Measurements from ENCODE around the gene TMPRSS9. TPM values are rescaled to one million over a fixed set of nuclear protein-coding genes. Genes with fewer than 3 reads are reported as not detected.
A peak's percentile ranks its signal among the peaks of the same experiment; 100 is the strongest.

TMPRSS9 gene
- total and polyA plus RNA-seq, 2 experiments from 2014 or later: 0.28 TPM; not detected in 1

DNA sequence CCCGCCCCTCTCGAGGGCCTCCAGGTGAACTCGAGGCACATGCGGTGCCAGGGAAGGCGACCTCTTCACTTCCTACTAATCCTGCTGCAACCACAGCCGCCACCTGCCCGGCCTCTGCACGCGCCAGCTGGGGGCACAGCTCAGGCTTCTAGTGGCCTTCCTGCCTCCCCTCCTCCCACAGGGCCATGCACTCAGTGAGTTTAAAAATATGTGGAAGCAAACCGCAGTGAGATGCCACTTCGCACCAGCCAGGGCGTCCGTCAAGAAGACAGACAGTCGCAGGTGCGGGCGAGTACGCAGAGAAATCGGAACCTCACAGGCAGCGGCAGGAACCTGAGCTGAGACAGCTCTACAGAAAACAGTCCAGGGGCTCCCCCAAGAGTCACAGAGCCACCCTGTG, 86.3 kb downstream of the TMPRSS9 start:
- H3K79me2 ChIP-seq (ENCODE audit: insufficient read depth): peaks cover 91% of the 10 kb centered on the region
- no peaks in the 10 kb centered on the region for H3K9me3 ChIP-seq (ENCODE audit: low read depth)
- no peaks in the 10 kb centered on the region for H3K27me3 ChIP-seq (replicated peaks; ENCODE audit: insufficient read depth)
- 88 to 98% methylated on average over 14 to 19 of the region's 19 CpGs for WGBS, 2 experiments (ENCODE audit: low coverage in 1 of 2, low lambda C conversion rate in 2 of 2, missing lambda C conversion rate in 2 of 2)
- H3K9ac ChIP-seq: no peak overlapping the region
- H3K27ac ChIP-seq: no peak overlapping the region
- H3K4me2 ChIP-seq (ENCODE audit: unreplicated experiment): no peak overlapping the region
- no peaks in the 10 kb centered on the region for H3K4me1 ChIP-seq (ENCODE audit: insufficient read depth)
- H4K20me1 ChIP-seq (ENCODE audit: insufficient read depth): no peaks in the 10 kb centered on the region
- in situ Hi-C loops (cut with MboI): no loop called here
- no peak overlapping the region for H3K4me3 ChIP-seq
- TF ChIP-seq EZH2 (IDR thresholded peaks at IDR 0.05; ENCODE audit: insufficient read depth, poor library complexity, severe bottlenecking) (no peak), EZH2phosphoT487 (IDR thresholded peaks at IDR 0.05; ENCODE audit: insufficient read depth, low read depth) (no peak)
- H3K9me2 ChIP-seq (ENCODE audit: insufficient read depth): no peaks in the 10 kb centered on the region
- no peak for DNase-seq
- no peak overlapping the region for H2AFZ ChIP-seq
- H3K36me3 ChIP-seq (ENCODE audit: low read depth): no peaks in the 10 kb centered on the region
- H3F3A ChIP-seq (ENCODE audit: insufficient read depth): no peaks in the 10 kb centered on the region

DNA sequence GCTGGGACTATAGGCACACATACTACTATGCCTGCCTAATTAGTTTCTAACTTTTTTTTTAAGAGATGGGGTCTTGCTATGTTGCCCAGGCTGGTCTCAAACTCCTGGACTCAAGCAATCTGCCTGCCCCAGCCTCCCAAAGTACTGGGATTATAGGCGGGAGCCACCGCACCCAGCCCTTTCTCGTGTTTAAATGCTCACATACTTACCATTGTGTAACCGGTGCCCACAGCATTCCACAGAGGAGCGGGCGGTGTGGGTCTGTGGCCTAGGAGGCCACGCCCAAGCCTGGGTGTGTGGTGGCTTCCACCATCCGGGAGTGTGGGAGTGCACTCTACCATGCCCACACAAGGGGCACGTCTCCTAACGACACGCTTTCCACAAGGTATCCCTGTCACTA, 89.0 kb downstream of the TMPRSS9 start:
- Histone ChIP-seq H4K20me1 (ENCODE audit: insufficient read depth) (no peaks in the 10 kb centered on the region), H3K9me2 (ENCODE audit: insufficient read depth) (no peaks in the 10 kb centered on the region), H3K79me2 (ENCODE audit: insufficient read depth) (peaks cover 93% of the 10 kb centered on the region), H2AFZ (no peak overlapping the region), H3K36me3 (ENCODE audit: low read depth) (no peaks in the 10 kb centered on the region), H3K27ac (no peak overlapping the region), H3K9me3 (ENCODE audit: low read depth) (no peaks in the 10 kb centered on the region), H3F3A (ENCODE audit: insufficient read depth) (no peaks in the 10 kb centered on the region), H3K4me2 (ENCODE audit: unreplicated experiment) (no peak overlapping the region), H3K4me3 (no peak overlapping the region), H3K9ac (no peak overlapping the region), H3K27me3 (replicated peaks; ENCODE audit: insufficient read depth) (no peaks in the 10 kb centered on the region), H3K4me1 (ENCODE audit: insufficient read depth) (no peaks in the 10 kb centered on the region)
- WGBS, 2 experiments (ENCODE audit: low coverage in 1 of 2, low lambda C conversion rate in 2 of 2, missing lambda C conversion rate in 2 of 2): 88% methylated on average over 11 of the region's 11 CpGs
- in situ Hi-C loops (cut with MboI): no loop called here
- TF ChIP-seq EZH2 (IDR thresholded peaks at IDR 0.05; ENCODE audit: insufficient read depth, poor library complexity, severe bottlenecking): no peak
- no peak for TF ChIP-seq EZH2phosphoT487 (IDR thresholded peaks at IDR 0.05; ENCODE audit: insufficient read depth, low read depth)
- DNase-seq: peak; percentile 20

DNA sequence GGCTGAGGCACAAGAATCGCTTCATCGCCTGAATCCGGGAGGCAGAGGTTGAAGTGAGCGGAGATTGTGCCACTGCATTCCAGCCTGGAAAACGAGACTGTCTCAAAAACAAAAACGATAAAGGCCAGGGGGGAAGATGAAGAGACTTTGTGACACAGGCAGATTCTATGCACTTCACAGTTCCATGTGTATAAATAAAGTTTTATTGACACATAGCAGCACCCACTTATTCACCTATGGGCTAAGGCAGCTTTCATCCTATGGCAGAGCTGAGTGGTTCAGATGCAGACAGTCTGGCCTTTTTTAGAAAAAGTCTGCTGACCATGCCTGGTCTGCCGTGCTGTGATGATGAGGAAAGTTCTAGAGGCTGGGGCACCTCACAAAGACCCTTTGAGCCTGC, 91.1 kb downstream of the TMPRSS9 start:
- Histone ChIP-seq H3F3A (ENCODE audit: insufficient read depth) (no peaks in the 10 kb centered on the region), H3K9ac (no peak overlapping the region), H3K79me2 (ENCODE audit: insufficient read depth) (peaks cover 100% of the 10 kb centered on the region), H3K27me3 (replicated peaks; ENCODE audit: insufficient read depth) (no peaks in the 10 kb centered on the region), H3K4me3 (no peak overlapping the region), H3K9me3 (ENCODE audit: low read depth) (no peaks in the 10 kb centered on the region), H3K36me3 (ENCODE audit: low read depth) (no peaks in the 10 kb centered on the region), H4K20me1 (ENCODE audit: insufficient read depth) (no peaks in the 10 kb centered on the region), H3K4me1 (ENCODE audit: insufficient read depth) (no peaks in the 10 kb centered on the region), H2AFZ (no peak overlapping the region), H3K27ac (no peak overlapping the region), H3K9me2 (ENCODE audit: insufficient read depth) (no peaks in the 10 kb centered on the region), H3K4me2 (ENCODE audit: unreplicated experiment) (no peak overlapping the region)
- 96 to 98% methylated on average over 7 of the region's 7 CpGs for WGBS, 2 experiments (ENCODE audit: low coverage in 1 of 2, low lambda C conversion rate in 2 of 2, missing lambda C conversion rate in 2 of 2)
- no peak for TF ChIP-seq EZH2 (IDR thresholded peaks at IDR 0.05; ENCODE audit: insufficient read depth, poor library complexity, severe bottlenecking)
- TF ChIP-seq EZH2phosphoT487 (IDR thresholded peaks at IDR 0.05; ENCODE audit: insufficient read depth, low read depth): no peak
- in situ Hi-C loops (cut with MboI): no loop called here
- DNase-seq: no peak

DNA sequence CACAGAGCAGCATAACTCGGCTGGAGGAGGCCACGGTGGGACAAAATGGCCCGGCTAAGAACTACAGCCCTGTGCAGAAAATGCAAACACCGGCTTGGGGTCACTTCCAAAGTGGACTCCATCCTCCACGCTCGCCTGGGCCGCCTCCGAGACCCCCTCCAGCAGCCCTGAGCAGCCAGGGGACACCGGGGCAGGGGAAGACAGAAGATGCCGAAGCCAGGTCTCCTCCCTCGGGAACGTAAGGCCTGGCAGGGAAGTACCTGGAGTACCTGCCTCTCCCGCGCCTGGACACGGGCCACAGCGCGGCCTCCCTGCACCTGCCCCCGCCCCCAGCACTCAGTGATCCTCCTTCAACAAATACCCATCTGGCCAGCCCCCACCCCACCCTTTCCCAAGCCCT, 91.7 kb downstream of the TMPRSS9 start:
- no peaks in the 10 kb centered on the region for H3K9me2 ChIP-seq (ENCODE audit: insufficient read depth)
- H3K9ac ChIP-seq: no peak overlapping the region
- no peaks in the 10 kb centered on the region for H3K9me3 ChIP-seq (ENCODE audit: low read depth)
- H3K4me1 ChIP-seq (ENCODE audit: insufficient read depth): no peaks in the 10 kb centered on the region
- in situ Hi-C loops (cut with MboI): no loop called here
- TF ChIP-seq EZH2 (IDR thresholded peaks at IDR 0.05; ENCODE audit: insufficient read depth, poor library complexity, severe bottlenecking): no peak
- H4K20me1 ChIP-seq (ENCODE audit: insufficient read depth): no peaks in the 10 kb centered on the region
- peaks cover 99% of the 10 kb centered on the region for H3K79me2 ChIP-seq (ENCODE audit: insufficient read depth)
- no peak overlapping the region for H3K4me2 ChIP-seq (ENCODE audit: unreplicated experiment)
- H3K27ac ChIP-seq: no peak overlapping the region
- 97 to 98% methylated on average over 16 to 18 of the region's 18 CpGs for WGBS, 2 experiments (ENCODE audit: low coverage in 1 of 2, low lambda C conversion rate in 2 of 2, missing lambda C conversion rate in 2 of 2)
- no peak overlapping the region for H2AFZ ChIP-seq
- H3K36me3 ChIP-seq (ENCODE audit: low read depth): no peaks in the 10 kb centered on the region
- H3K27me3 ChIP-seq (replicated peaks; ENCODE audit: insufficient read depth): no peaks in the 10 kb centered on the region
- no peak for DNase-seq
- H3K4me3 ChIP-seq: no peak overlapping the region
- H3F3A ChIP-seq (ENCODE audit: insufficient read depth): no peaks in the 10 kb centered on the region

DNA sequence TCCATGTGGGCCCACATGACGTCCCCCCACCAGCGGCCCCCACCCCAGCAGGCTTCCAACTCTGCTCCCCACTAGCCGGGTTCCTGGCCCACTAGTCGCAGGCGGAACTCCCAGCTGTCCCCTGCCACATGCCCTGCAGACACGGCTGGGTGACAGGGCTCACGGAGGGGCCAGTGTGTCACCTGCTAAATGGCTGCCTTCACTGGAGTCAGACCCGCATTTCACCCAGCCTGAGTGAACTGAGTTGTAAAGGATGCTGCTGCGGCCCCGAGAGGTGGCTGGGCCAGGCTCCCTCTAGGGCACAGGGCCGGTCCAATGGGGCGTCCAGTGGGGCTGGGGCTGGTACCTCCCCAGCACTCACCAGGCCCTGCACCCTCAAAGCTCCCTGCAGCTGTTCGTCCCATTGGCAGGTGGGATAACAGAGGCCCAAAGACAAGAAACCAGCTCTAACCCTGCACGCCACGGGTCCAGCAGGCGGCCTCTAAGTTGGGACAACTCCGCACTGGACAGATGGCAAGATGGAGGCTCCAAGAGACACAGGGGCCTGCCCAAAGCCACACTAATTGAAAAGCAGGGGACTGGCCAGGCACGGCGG, 93.5 kb downstream of the TMPRSS9 start:
- in situ Hi-C loops (cut with MboI): no loop called here
- Histone ChIP-seq H3K27ac (no peak overlapping the region), H3F3A (ENCODE audit: insufficient read depth) (no peaks in the 10 kb centered on the region), H3K4me3 (no peak overlapping the region), H3K4me1 (ENCODE audit: insufficient read depth) (no peaks in the 10 kb centered on the region), H3K9me2 (ENCODE audit: insufficient read depth) (no peaks in the 10 kb centered on the region), H3K9ac (no peak overlapping the region), H3K9me3 (ENCODE audit: low read depth) (no peaks in the 10 kb centered on the region), H3K36me3 (ENCODE audit: low read depth) (no peaks in the 10 kb centered on the region), H2AFZ (no peak overlapping the region), H3K79me2 (ENCODE audit: insufficient read depth) (peaks cover 97% of the 10 kb centered on the region), H4K20me1 (ENCODE audit: insufficient read depth) (no peaks in the 10 kb centered on the region), H3K27me3 (replicated peaks; ENCODE audit: insufficient read depth) (no peaks in the 10 kb centered on the region), H3K4me2 (ENCODE audit: unreplicated experiment) (no peak overlapping the region)
- TF ChIP-seq EZH2 (IDR thresholded peaks at IDR 0.05; ENCODE audit: insufficient read depth, poor library complexity, severe bottlenecking) (no peak), EZH2phosphoT487 (IDR thresholded peaks at IDR 0.05; ENCODE audit: insufficient read depth, low read depth) (no peak)
- DNase-seq: no peak
- 96 to 97% methylated on average over 17 to 19 of the region's 19 CpGs for WGBS, 2 experiments (ENCODE audit: low coverage in 1 of 2, low lambda C conversion rate in 2 of 2, missing lambda C conversion rate in 2 of 2)

Data from GM23248 (cell line).